Neuronal stem cell (in vitro differentiated cells): ENCODE measurements around the gene ARG2.
A peak's percentile ranks its signal among the peaks of the same experiment; 100 is the strongest.

Experiments
- DNase-seq: peaks from one replicate; pipeline ENCODE4 v3.0.0-alpha.2; 2013; ENCODE audit warnings: low spot score
- H2AFZ ChIP-seq: one replicate; pipeline ENCODE4 v1.6.1; 2013; ENCODE audit warnings: mild to moderate bottlenecking, low read length, inconsistent platforms
- H2AK5ac ChIP-seq: 2 replicates; pipeline ENCODE4 v1.6.1; 2013; ENCODE audit warnings: low read depth, mild to moderate bottlenecking, inconsistent platforms, low read length, moderate library complexity, mixed read lengths
- H2BK120ac ChIP-seq: 2 replicates; pipeline ENCODE4 v1.6.1; 2013; ENCODE audit warnings: low read depth, mild to moderate bottlenecking, inconsistent platforms, low read length, moderate library complexity, mixed read lengths
- H2BK12ac ChIP-seq: one replicate; pipeline ENCODE4 v1.6.1; 2013; ENCODE audit warnings: low read length, inconsistent platforms
- H2BK15ac ChIP-seq: 2 replicates; pipeline ENCODE4 v1.6.1; 2013; ENCODE audit warnings: mild to moderate bottlenecking, low read length, inconsistent platforms, mixed read lengths
- H2BK5ac ChIP-seq: one replicate; pipeline ENCODE4 v1.6.1; 2013; ENCODE audit warnings: inconsistent platforms, mild to moderate bottlenecking, low read length, moderate library complexity
- H3K14ac ChIP-seq: one replicate; pipeline ENCODE4 v1.6.1; 2013; ENCODE audit warnings: low read length, inconsistent platforms
- H3K18ac ChIP-seq: 2 replicates; pipeline ENCODE4 v1.6.1; 2013; ENCODE audit warnings: low read length, inconsistent platforms
- H3K23ac ChIP-seq: 2 replicates; pipeline ENCODE4 v1.6.1; 2013; ENCODE audit warnings: low read depth, mild to moderate bottlenecking, mixed read lengths, low read length, inconsistent platforms; ENCODE audit not compliant: poor library complexity
- H3K27ac ChIP-seq: replicated peaks from 3 replicates; pipeline ENCODE4 v1.5.1; 2013; ENCODE audit warnings: low read length, inconsistent platforms
- H3K27me3 ChIP-seq, 3 experiments: 2 replicates each; pipeline ENCODE4 v1.6.1; 2013; ENCODE audit warnings: low read length in 3 of 3, mild to moderate bottlenecking in 2 of 3, inconsistent platforms in 1 of 3, low read depth in 1 of 3, mixed read lengths in 1 of 3, moderate library complexity in 1 of 3; ENCODE audit not compliant: control insufficient read depth in 3 of 3, insufficient read depth in 3 of 3
- H3K36me3 ChIP-seq, 2 donors: replicated peaks in 1 of 2; 2 replicates each; pipeline ENCODE4 v1.6.1; 2013; ENCODE audit warnings: low read length in 2 of 2; ENCODE audit not compliant: control insufficient read depth in 2 of 2, insufficient read depth in 2 of 2
- H3K4ac ChIP-seq: 2 replicates; pipeline ENCODE4 v1.6.1; 2013; ENCODE audit warnings: inconsistent platforms, mild to moderate bottlenecking, low read length, moderate library complexity
- H3K4me1 ChIP-seq, 2 donors: 1 replicate in 1 of 2; 2 replicates in 1 of 2; pipeline ENCODE4 v1.6.1; 2013; ENCODE audit warnings: low read length in 2 of 2, low read depth in 1 of 2; ENCODE audit not compliant: control insufficient read depth in 2 of 2, insufficient read depth in 1 of 2
- H3K4me2 ChIP-seq: one replicate; pipeline ENCODE4 v1.6.1; 2013; ENCODE audit warnings: mild to moderate bottlenecking, low read length, inconsistent platforms; ENCODE audit not compliant: insufficient read depth, poor library complexity, severe bottlenecking
- H3K4me3 ChIP-seq, 2 donors: 2 replicates each; pipeline ENCODE4 v1.5.1; 2013; ENCODE audit warnings: low read length in 2 of 2, mild to moderate bottlenecking in 2 of 2, inconsistent platforms in 1 of 2, moderate library complexity in 1 of 2
- H3K79me1 ChIP-seq: one replicate; pipeline ENCODE4 v1.6.1; 2013; ENCODE audit warnings: low read depth, mild to moderate bottlenecking, inconsistent platforms, low read length, moderate library complexity
- H3K9ac ChIP-seq: one replicate; pipeline ENCODE4 v1.6.1; 2013; ENCODE audit warnings: mild to moderate bottlenecking, low read depth, low read length, inconsistent platforms; ENCODE audit not compliant: poor library complexity
- H3K9me3 ChIP-seq, 2 donors: replicated peaks in 1 of 2; 2 replicates each; pipeline versions ENCODE3 to v1.6.1; 2013; ENCODE audit warnings: low read length in 2 of 2, mild to moderate bottlenecking in 2 of 2, inconsistent platforms in 1 of 2, low read depth in 1 of 2, mixed read lengths in 1 of 2, moderate library complexity in 1 of 2; ENCODE audit not compliant: control insufficient read depth in 2 of 2, insufficient read depth in 1 of 2
- H4K8ac ChIP-seq: one replicate; pipeline ENCODE4 v1.6.1; 2013; ENCODE audit warnings: low read depth, mild to moderate bottlenecking, inconsistent platforms, low read length, moderate library complexity
- H4K91ac ChIP-seq: one replicate; pipeline ENCODE4 v1.6.1; 2013; ENCODE audit warnings: low read length, low read depth, mild to moderate bottlenecking, inconsistent platforms; ENCODE audit not compliant: poor library complexity
- WGBS, 2 donors: extraction: QIAGEN DNeasy Blood & Tissue Kit; methylation state at CpG; one replicate each; pipeline ENCODE4 v1.1.7; 2013; ENCODE audit warnings: missing lambda C conversion rate in 2 of 2, mixed read lengths in 1 of 2; ENCODE audit not compliant: insufficient read length in 2 of 2, insufficient replicate concordance in 1 of 2; ENCODE audit errors: extremely low coverage in 2 of 2; 5-methylcytosine and 5-hydroxymethylcytosine counted together

Gene ARG2

GRCh38 chr14:67575684-67576083 is 44.0 kb upstream of the ARG2 start:
- H3K9me3 ChIP-seq: no peaks in the 10 kb centered on the region
- no peak overlapping the region for H2BK15ac ChIP-seq
- H3K9ac ChIP-seq: peak overlapping the region; percentile 64
- H3K23ac ChIP-seq: peak overlapping the region; percentile 25
- no peak overlapping the region for H4K91ac ChIP-seq
- peaks cover 2 to 6% of the 10 kb centered on the region in 2 donors for H3K36me3 ChIP-seq
- no peak overlapping the region for H4K8ac ChIP-seq
- H2AFZ ChIP-seq: no peak overlapping the region
- H3K27ac ChIP-seq: no peak overlapping the region
- no peak overlapping the region for H3K18ac ChIP-seq
- H2AK5ac ChIP-seq: no peak overlapping the region
- no peak for DNase-seq
- H3K4ac ChIP-seq: no peak overlapping the region
- no peaks in the 10 kb centered on the region for H3K79me1 ChIP-seq
- WGBS, 2 donors: no CpG with 5 or more reads among the region's 9 CpGs
- H3K4me3 ChIP-seq: no peak overlapping the region
- H2BK120ac ChIP-seq: no peak overlapping the region
- H2BK5ac ChIP-seq: no peak overlapping the region
- H3K4me1 ChIP-seq: no peaks in the 10 kb centered on the region
- no peak overlapping the region for H3K4me2 ChIP-seq
- no peaks in the 10 kb centered on the region for H3K27me3 ChIP-seq
- H3K14ac ChIP-seq: no peak overlapping the region
- H2BK12ac ChIP-seq: no peak overlapping the region

DNA sequence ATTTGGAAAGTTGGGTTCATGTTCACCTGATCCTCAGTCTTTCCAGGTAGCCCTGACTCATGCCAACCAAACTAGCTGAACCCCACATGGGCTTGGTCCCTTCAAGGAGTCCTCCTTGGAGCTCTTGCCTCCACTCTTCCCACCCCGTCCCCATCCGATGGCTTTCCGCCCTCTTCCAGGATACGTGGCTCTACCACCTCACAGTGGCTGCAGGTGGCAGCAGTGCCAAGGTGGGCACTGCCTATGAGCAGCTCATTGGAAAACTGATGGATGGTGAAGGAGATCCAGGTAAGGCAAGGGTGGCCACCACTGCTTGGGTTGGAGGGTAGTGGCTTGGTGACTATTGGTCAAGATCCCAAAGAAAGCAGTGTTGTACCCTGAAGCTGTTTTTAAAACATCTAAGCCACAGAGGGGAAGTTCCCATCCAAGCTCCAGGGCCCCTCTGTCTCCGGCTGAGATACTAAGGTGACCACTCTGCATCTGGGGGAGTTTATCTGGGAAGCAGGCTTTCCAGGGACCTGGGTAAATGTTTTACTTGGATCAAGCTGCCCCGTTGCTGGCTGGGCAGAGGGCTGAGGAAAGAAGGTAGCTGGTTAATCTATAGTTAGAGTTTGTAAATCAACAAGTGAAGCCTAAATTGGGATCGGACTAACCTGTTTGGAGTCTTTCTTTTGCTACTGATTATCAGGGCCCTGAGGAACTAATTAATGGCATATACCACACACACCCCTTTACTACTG is 43.3 kb upstream of the ARG2 start:
- Histone ChIP-seq H2AK5ac (no peak overlapping the region), H3K23ac (no peak overlapping the region), H3K9me3 (no peaks in the 10 kb centered on the region), H4K8ac (no peak overlapping the region), H4K91ac (no peak overlapping the region), H3K79me1 (no peaks in the 10 kb centered on the region), H3K14ac (no peak overlapping the region), H3K9ac (no peak overlapping the region), H3K4me2 (no peak overlapping the region), H3K4me3 (no peak overlapping the region), H2AFZ (no peak overlapping the region), H3K36me3 (peaks cover 2 to 6% of the 10 kb centered on the region in 2 donors), H3K4me1 (no peaks in the 10 kb centered on the region), H3K27ac (no peak overlapping the region), H3K27me3 (no peaks in the 10 kb centered on the region), H3K4ac (no peak overlapping the region), H2BK15ac (no peak overlapping the region), H2BK12ac (no peak overlapping the region), H2BK5ac (no peak overlapping the region), H3K18ac (peak overlapping the region; percentile 32), H2BK120ac (no peak overlapping the region)
- no CpG with 5 or more reads among the region's 7 CpGs for WGBS, 2 donors
- DNase-seq: no peak

GRCh38 chr14:67577181-67577808 is 42.4 kb upstream of the ARG2 start:
- H3K4me1 ChIP-seq: no peaks in the 10 kb centered on the region
- no peak overlapping the region for H4K8ac ChIP-seq
- no peak overlapping the region for H2BK15ac ChIP-seq
- no peaks in the 10 kb centered on the region for H3K9me3 ChIP-seq
- no CpG with 5 or more reads among the region's 13 CpGs for WGBS, 2 donors
- H2BK12ac ChIP-seq: no peak overlapping the region
- no peak overlapping the region for H3K4me2 ChIP-seq
- no peak overlapping the region for H3K9ac ChIP-seq
- no peak overlapping the region for H3K18ac ChIP-seq
- H2BK5ac ChIP-seq: no peak overlapping the region
- H2AFZ ChIP-seq: no peak overlapping the region
- H3K4me3 ChIP-seq: no peak overlapping the region
- no peak overlapping the region for H2BK120ac ChIP-seq
- H3K4ac ChIP-seq: no peak overlapping the region
- H3K14ac ChIP-seq: no peak overlapping the region
- H3K79me1 ChIP-seq: no peaks in the 10 kb centered on the region
- no peak overlapping the region for H4K91ac ChIP-seq
- peaks cover 2 to 6% of the 10 kb centered on the region in 2 donors for H3K36me3 ChIP-seq
- H3K27me3 ChIP-seq: no peaks in the 10 kb centered on the region
- no peak overlapping the region for H3K27ac ChIP-seq
- no peak overlapping the region for H2AK5ac ChIP-seq
- DNase-seq: no peak
- no peak overlapping the region for H3K23ac ChIP-seq

DNA sequence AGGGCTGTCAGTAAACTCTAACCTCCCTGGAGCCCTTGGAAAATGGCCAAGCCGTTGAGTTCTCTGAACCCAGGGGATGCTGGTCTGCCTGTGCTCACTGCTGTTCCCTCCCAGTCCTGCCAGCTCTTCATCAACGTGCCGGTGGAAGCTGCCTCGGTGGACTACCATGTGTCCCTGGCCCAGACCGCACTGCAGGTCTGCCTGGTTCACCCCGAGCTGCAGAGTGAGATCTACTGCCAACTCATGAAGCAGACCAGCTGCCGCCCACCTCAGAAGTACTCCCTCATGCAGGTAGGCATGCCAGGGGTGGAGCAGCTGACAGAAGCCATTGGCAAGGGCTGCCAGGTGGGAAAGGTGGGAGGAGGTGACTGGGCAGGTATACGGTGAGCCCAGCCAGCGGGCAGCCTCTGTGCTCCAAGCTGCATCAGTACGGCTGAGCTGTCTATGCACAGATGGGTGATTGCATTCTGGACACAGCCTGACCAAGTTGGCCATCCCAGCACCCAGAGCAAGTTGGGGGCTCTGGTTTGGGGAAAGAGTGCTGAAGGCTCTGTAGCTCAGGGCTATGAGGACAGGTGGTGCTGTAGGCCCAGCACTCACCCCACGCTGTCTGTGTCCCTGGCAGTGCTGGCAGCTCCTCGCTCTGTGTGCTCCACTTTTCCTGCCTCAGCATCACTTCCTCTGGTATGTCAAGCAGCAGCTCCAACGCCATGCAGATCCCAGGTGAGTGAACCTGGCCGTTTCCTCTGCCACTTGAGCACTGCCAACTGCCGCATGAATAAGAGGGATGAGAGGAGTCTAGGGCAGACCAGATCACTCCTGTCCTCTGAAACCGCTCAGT is 41.6 kb upstream of the ARG2 start:
- no peaks in the 10 kb centered on the region for H3K4me1 ChIP-seq
- H2AFZ ChIP-seq: no peak overlapping the region
- H2BK12ac ChIP-seq: peak overlapping the region; percentile 48
- no peak overlapping the region for H2BK15ac ChIP-seq
- H3K23ac ChIP-seq: peak overlapping the region; percentile 90
- H3K4me3 ChIP-seq: no peak overlapping the region
- peak overlapping the region; percentile 88 for H4K8ac ChIP-seq
- no peak overlapping the region for H2AK5ac ChIP-seq
- H3K9me3 ChIP-seq: no peaks in the 10 kb centered on the region
- no peak overlapping the region for H3K4me2 ChIP-seq
- H3K27me3 ChIP-seq: no peaks in the 10 kb centered on the region
- H3K14ac ChIP-seq: no peak overlapping the region
- H3K36me3 ChIP-seq: peaks cover 2 to 6% of the 10 kb centered on the region in 2 donors
- peak overlapping the region; percentile 36 for H3K9ac ChIP-seq
- DNase-seq: no peak
- H3K18ac ChIP-seq: peak overlapping the region; percentile 58
- no peak overlapping the region for H2BK120ac ChIP-seq
- H2BK5ac ChIP-seq: no peak overlapping the region
- no peak overlapping the region for H3K4ac ChIP-seq
- WGBS, 2 donors: no CpG with 5 or more reads among the region's 16 CpGs
- H3K79me1 ChIP-seq: no peaks in the 10 kb centered on the region
- no peak overlapping the region for H3K27ac ChIP-seq
- H4K91ac ChIP-seq: no peak overlapping the region
